HEK293T (cell line): Measurements from ENCODE around the gene MRPL42.

ENCODE experiments used
- ELF4 ChIP-seq: fragments of 450-650 bp; IDR thresholded peaks from 2 replicates; pipeline ENCODE4 v1.6.1; 2017; ENCODE audit warnings: antibody characterized with exemption
- FOXK2 ChIP-seq: fragments of 450-650 bp; IDR thresholded peaks from 2 replicates; pipeline ENCODE4 v1.6.1; 2016; ENCODE audit warnings: mild to moderate bottlenecking
- PKNOX1 ChIP-seq: fragments of 450-650 bp; IDR thresholded peaks from 2 replicates; pipeline ENCODE4 v1.6.1; 2016
- SP1 ChIP-seq: fragments of 450-650 bp; IDR thresholded peaks from 2 replicates; pipeline ENCODE4 v1.6.1; 2017
- TARDBP ChIP-seq: fragments of 450-650 bp; IDR thresholded peaks from 2 replicates; pipeline ENCODE4 v1.6.1; 2016

- TF ChIP-seq TARDBP (no peak), ELF4 (no peak), FOXK2 (no peak), PKNOX1 (no peak), SP1 (no peak)
Observed at GRCh38 chr12:93440043-93440835, 27.1 kb upstream of the MRPL42 start.
